Nephron (organoid): Measurements from ENCODE around the gene MACO1.
A peak's percentile ranks its signal among the peaks of the same experiment; 100 is the strongest.

Experiments
- H3K27ac Mint-ChIP-seq, 3 experiments: 2 replicates each; pipeline ENCODE4 v1.8.0; 2020; ENCODE audit warnings: mixed read lengths in 3 of 3, mild to moderate bottlenecking in 2 of 3, moderate library complexity in 1 of 3
- H3K27me3 Mint-ChIP-seq: 2 replicates; pipeline ENCODE4 v1.8.0; 2021; ENCODE audit warnings: low read depth, mild to moderate bottlenecking, moderate library complexity, mixed read lengths
- H3K36me3 Mint-ChIP-seq: 2 replicates; pipeline ENCODE4 v1.8.0; 2020; ENCODE audit warnings: low read depth, mixed read lengths
- H3K4me1 Mint-ChIP-seq: 2 replicates; pipeline ENCODE4 v1.8.0; 2020; ENCODE audit warnings: mixed read lengths
- H3K4me3 Mint-ChIP-seq, 3 experiments: 2 replicates each; pipeline ENCODE4 v1.8.0; 2020; ENCODE audit warnings: mild to moderate bottlenecking in 3 of 3, mixed read lengths in 3 of 3, moderate library complexity in 2 of 3
- H3K9me3 Mint-ChIP-seq: 2 replicates; pipeline ENCODE4 v1.8.0; 2020; ENCODE audit warnings: mixed read lengths
- TF ChIP-seq, protein P1 (sequence below), 3 experiments: fragments of 200-600 bp; sonication (generic); IDR thresholded peaks; one replicate each; pipeline ENCODE4 v1.5.0; 2021; ENCODE audit warnings: antibody characterized with exemption in 3 of 3; ENCODE audit not compliant: unreplicated experiment in 3 of 3

The MACO1 gene

GRCh38 chr1:25520446-25521061, 89.9 kb downstream of the MACO1 start:
- H3K9me3 Mint-ChIP-seq, result peaks cover 4% of the 10 kb centered on the region
- H3K36me3 Mint-ChIP-seq, result no peaks in the 10 kb centered on the region
- no peak overlapping the region for H3K4me3 Mint-ChIP-seq

GRCh38 chr1:25522031-25522655, 91.4 kb downstream of the MACO1 start:
- Mint-ChIP-seq H3K4me1 (peaks cover 4% of the 10 kb centered on the region), H3K9me3 (peaks cover 4% of the 10 kb centered on the region), H3K27ac (no peak overlapping the region), H3K27me3 (peaks cover 4% of the 10 kb centered on the region), H3K36me3 (no peaks in the 10 kb centered on the region), H3K4me3 (no peak overlapping the region)
- TF ChIP-seq, protein P1, sequence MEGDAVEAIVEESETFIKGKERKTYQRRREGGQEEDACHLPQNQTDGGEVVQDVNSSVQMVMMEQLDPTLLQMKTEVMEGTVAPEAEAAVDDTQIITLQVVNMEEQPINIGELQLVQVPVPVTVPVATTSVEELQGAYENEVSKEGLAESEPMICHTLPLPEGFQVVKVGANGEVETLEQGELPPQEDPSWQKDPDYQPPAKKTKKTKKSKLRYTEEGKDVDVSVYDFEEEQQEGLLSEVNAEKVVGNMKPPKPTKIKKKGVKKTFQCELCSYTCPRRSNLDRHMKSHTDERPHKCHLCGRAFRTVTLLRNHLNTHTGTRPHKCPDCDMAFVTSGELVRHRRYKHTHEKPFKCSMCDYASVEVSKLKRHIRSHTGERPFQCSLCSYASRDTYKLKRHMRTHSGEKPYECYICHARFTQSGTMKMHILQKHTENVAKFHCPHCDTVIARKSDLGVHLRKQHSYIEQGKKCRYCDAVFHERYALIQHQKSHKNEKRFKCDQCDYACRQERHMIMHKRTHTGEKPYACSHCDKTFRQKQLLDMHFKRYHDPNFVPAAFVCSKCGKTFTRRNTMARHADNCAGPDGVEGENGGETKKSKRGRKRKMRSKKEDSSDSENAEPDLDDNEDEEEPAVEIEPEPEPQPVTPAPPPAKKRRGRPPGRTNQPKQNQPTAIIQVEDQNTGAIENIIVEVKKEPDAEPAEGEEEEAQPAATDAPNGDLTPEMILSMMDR (IDR thresholded peaks at IDR 0.05; ENCODE audit: unreplicated experiment in 3 of 3), result no peak

More at GRCh38 chr1:25520446-25521061, 89.9 kb downstream of the MACO1 start:
- Mint-ChIP-seq H3K27ac (peak overlapping the region in 2 of 3 experiments; percentile 41 to 75), H3K27me3 (peaks cover 7% of the 10 kb centered on the region), H3K4me1 (peaks cover 4% of the 10 kb centered on the region)
- TF ChIP-seq, protein P1 (IDR thresholded peaks at IDR 0.05; ENCODE audit: unreplicated experiment in 3 of 3), result peak; percentile 79 to 85 (median 80)

DNA sequence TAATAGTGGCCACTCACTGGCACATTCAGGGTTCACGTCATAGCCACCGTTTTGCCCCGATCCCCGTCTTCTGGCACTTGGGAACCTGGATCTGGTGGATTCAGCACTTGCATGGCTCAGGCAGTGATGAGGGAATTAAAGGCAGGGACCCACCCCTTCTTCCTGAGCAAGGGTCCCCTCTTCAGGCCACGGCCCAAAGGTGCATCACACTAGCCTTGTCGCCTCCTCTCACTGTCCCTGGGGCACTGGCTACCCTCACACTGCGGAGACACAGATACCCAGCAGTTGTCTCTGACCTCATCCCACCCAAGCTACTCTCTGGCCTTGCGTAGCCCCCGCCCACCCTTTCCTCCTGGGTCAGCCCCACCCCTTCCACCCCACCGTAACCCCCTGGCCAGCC, 92.8 kb downstream of the MACO1 start:
- Mint-ChIP-seq H3K36me3 (no peaks in the 10 kb centered on the region), H3K4me3 (no peak overlapping the region), H3K4me1 (peaks cover 4% of the 10 kb centered on the region), H3K9me3 (peaks cover 4% of the 10 kb centered on the region), H3K27ac (no peak overlapping the region), H3K27me3 (peaks cover 4% of the 10 kb centered on the region)
- TF ChIP-seq, protein P1 (IDR thresholded peaks at IDR 0.05; ENCODE audit: unreplicated experiment in 3 of 3), result no peak

GRCh38 chr1:25524568-25525360, 94.1 kb downstream of the MACO1 start:
- H3K27me3 Mint-ChIP-seq, result peaks cover 7% of the 10 kb centered on the region
- H3K9me3 Mint-ChIP-seq, result peaks cover 7% of the 10 kb centered on the region
- H3K27ac Mint-ChIP-seq, result no peak overlapping the region
- H3K4me1 Mint-ChIP-seq, result peaks cover 4% of the 10 kb centered on the region
- no peaks in the 10 kb centered on the region for H3K36me3 Mint-ChIP-seq
- TF ChIP-seq, protein P1 (IDR thresholded peaks at IDR 0.05; ENCODE audit: unreplicated experiment in 3 of 3), result no peak
- no peak overlapping the region for H3K4me3 Mint-ChIP-seq

- H3K4me1 Mint-ChIP-seq, result peaks cover 4% of the 10 kb centered on the region
- no peaks in the 10 kb centered on the region for H3K36me3 Mint-ChIP-seq
- TF ChIP-seq, protein P1 (IDR thresholded peaks at IDR 0.05; ENCODE audit: unreplicated experiment in 3 of 3), result no peak
- no peak overlapping the region for H3K4me3 Mint-ChIP-seq
- peaks cover 7% of the 10 kb centered on the region for H3K27me3 Mint-ChIP-seq
- no peak overlapping the region for H3K27ac Mint-ChIP-seq
- peaks cover 7% of the 10 kb centered on the region for H3K9me3 Mint-ChIP-seq
Measured at GRCh38 chr1:25525361-25525688, 94.6 kb downstream of the MACO1 start.
